Measurements from ENCODE around the gene NFYB. TPM values are rescaled to one million over a fixed set of nuclear protein-coding genes. Genes with fewer than 3 reads are reported as not detected.
"Not testable (repeated sequence)": the region's sequence is repeated elsewhere in the genome, so short reads cannot be mapped to it uniquely, and the experiment has no call there.

NFYB gene
- total RNA-seq, 1 experiment from 2014 or later: 36.9 TPM

DNA sequence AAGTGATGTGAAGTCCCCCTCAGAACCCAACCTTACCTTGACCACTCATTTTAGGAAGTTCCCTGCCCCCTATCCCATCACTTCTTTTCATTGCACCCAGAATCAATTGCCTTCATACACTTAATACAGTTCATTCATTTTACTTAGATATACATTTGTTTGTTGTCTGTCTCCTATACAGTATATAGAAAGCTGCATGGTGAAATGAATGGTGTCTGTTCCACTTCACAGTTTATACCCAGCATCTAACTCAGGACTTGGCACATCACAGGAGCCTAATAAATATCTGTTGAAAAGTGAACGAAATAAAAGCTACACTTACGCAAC is 39.3 kb upstream of the NFYB start:
- Mint-ChIP-seq H3K4me3 (ENCODE audit: unreplicated experiment) (no peak overlapping the region), H3K9me3 (ENCODE audit: unreplicated experiment) (no peaks in the 10 kb centered on the region), H3K4me1 (ENCODE audit: low read depth, unreplicated experiment) (no peaks in the 10 kb centered on the region), H3K36me3 (ENCODE audit: insufficient read depth, unreplicated experiment) (no peaks in the 10 kb centered on the region), H3K27me3 (ENCODE audit: insufficient read depth, unreplicated experiment) (no peaks in the 10 kb centered on the region), H3K27ac (ENCODE audit: unreplicated experiment) (no peak overlapping the region)
- BruUV-seq (replicated peaks): no TSS peak
- POLR2A ChIA-PET: no interaction called here
- no peaks in the 10 kb centered on the region; the same call in 1 of the 2 replicates for H3K4me1 ChIP-seq
- intact Hi-C loops (cut with micrococcal nuclease; ENCODE audit: unreplicated experiment): no loop called here
- CTCF ChIA-PET: no interaction called here
- H3K27me3 ChIP-seq (replicated peaks; ENCODE audit: control insufficient read depth, insufficient read depth, low read length): no peaks in the 10 kb centered on the region
- TF ChIP-seq, protein P1, sequence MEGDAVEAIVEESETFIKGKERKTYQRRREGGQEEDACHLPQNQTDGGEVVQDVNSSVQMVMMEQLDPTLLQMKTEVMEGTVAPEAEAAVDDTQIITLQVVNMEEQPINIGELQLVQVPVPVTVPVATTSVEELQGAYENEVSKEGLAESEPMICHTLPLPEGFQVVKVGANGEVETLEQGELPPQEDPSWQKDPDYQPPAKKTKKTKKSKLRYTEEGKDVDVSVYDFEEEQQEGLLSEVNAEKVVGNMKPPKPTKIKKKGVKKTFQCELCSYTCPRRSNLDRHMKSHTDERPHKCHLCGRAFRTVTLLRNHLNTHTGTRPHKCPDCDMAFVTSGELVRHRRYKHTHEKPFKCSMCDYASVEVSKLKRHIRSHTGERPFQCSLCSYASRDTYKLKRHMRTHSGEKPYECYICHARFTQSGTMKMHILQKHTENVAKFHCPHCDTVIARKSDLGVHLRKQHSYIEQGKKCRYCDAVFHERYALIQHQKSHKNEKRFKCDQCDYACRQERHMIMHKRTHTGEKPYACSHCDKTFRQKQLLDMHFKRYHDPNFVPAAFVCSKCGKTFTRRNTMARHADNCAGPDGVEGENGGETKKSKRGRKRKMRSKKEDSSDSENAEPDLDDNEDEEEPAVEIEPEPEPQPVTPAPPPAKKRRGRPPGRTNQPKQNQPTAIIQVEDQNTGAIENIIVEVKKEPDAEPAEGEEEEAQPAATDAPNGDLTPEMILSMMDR (IDR thresholded peaks at IDR 0.05; ENCODE audit: insufficient read depth in 1 of 2, low read depth in 1 of 2, low read length in 1 of 2, severe bottlenecking in 1 of 2, unreplicated experiment in 1 of 2): no peak
- H3K9me3 ChIP-seq: no peaks in the 10 kb centered on the region
- H3K4me3 ChIP-seq (ENCODE audit: low read depth, low read length): no peak overlapping the region
- DNase-seq: no peak
- H3K36me3 ChIP-seq (ENCODE audit: control insufficient read depth, insufficient read depth, low read length): no peaks in the 10 kb centered on the region

DNA sequence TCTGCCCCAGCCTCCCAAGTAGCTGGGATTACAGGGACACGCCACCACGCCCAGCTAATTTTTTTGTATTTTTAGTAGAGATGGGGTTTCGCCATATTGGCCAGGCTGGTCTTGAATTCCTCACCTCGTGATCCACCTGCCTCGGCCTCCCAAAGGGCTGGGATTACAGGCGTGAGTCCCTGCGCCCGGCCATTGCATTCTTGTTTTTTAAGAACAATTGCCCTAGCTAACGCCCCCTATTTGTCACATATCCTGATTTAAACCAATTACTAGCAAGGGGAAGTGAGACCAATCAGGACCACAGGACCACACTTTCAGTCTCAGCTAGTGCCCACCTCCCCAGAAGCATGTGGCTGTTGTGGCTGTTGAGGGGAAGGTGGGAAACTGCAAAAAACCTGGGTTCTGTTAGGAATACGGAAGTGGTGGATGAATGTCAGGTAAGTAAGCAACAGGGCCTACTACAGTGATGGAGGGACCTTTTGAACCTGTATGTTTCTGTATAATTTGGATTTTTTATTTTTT is 37.8 kb upstream of the NFYB start:
- BruUV-seq (replicated peaks): no TSS peak
- ChIA-PET CTCF (no interaction called here), POLR2A (no interaction called here)
- Histone ChIP-seq H3K4me1 (no peaks in the 10 kb centered on the region; the same call in 1 of the 2 replicates), H3K36me3 (ENCODE audit: control insufficient read depth, insufficient read depth, low read length) (no peaks in the 10 kb centered on the region), H3K9me3 (no peaks in the 10 kb centered on the region), H3K4me3 (ENCODE audit: low read depth, low read length) (no peak overlapping the region), H3K27me3 (replicated peaks; ENCODE audit: control insufficient read depth, insufficient read depth, low read length) (no peaks in the 10 kb centered on the region)
- Mint-ChIP-seq H3K36me3 (ENCODE audit: insufficient read depth, unreplicated experiment) (no peaks in the 10 kb centered on the region), H3K4me1 (ENCODE audit: low read depth, unreplicated experiment) (no peaks in the 10 kb centered on the region), H3K4me3 (ENCODE audit: unreplicated experiment) (no peak overlapping the region), H3K27me3 (ENCODE audit: insufficient read depth, unreplicated experiment) (no peaks in the 10 kb centered on the region), H3K27ac (ENCODE audit: unreplicated experiment) (no peak overlapping the region), H3K9me3 (ENCODE audit: unreplicated experiment) (no peaks in the 10 kb centered on the region)
- intact Hi-C loops (cut with micrococcal nuclease; ENCODE audit: unreplicated experiment): no loop called here
- DNase-seq: no peak
- TF ChIP-seq, protein P1 (IDR thresholded peaks at IDR 0.05; ENCODE audit: insufficient read depth in 1 of 2, low read depth in 1 of 2, low read length in 1 of 2, severe bottlenecking in 1 of 2, unreplicated experiment in 1 of 2): no peak

DNA sequence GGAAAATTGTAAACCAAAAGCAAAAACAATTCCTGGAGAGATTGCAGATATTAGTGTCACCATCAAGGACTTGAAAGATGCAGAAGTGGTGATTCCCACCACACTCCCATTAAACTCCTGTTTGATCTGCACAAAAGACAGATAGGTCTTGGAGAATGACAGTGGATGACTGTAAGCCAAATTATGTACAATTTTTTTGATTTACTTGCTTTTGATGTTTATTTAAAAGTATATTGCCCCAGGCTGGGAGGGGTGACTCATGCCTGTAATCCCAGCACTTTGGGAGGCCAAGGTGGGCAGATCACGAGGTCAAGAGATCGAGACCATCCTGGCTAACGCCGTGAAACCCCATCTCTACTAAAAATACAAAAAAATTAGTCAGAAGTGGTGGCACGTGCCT is 35.8 kb upstream of the NFYB start:
- H3K27ac Mint-ChIP-seq (ENCODE audit: unreplicated experiment); H3K4me1 Mint-ChIP-seq (ENCODE audit: low read depth, unreplicated experiment); H3K36me3 Mint-ChIP-seq (ENCODE audit: insufficient read depth, unreplicated experiment); H3K4me3 ChIP-seq (ENCODE audit: low read depth, low read length); CTCF ChIA-PET; H3K9me3 Mint-ChIP-seq (ENCODE audit: unreplicated experiment); H3K27me3 Mint-ChIP-seq (ENCODE audit: insufficient read depth, unreplicated experiment); H3K4me1 ChIP-seq; BruUV-seq (replicated peaks); H3K27me3 ChIP-seq (replicated peaks; ENCODE audit: control insufficient read depth, insufficient read depth, low read length); POLR2A ChIA-PET; H3K9me3 ChIP-seq; DNase-seq; intact Hi-C loops (cut with micrococcal nuclease; ENCODE audit: unreplicated experiment); H3K36me3 ChIP-seq (ENCODE audit: control insufficient read depth, insufficient read depth, low read length); H3K4me3 Mint-ChIP-seq (ENCODE audit: unreplicated experiment): not testable (repeated sequence)

DNA sequence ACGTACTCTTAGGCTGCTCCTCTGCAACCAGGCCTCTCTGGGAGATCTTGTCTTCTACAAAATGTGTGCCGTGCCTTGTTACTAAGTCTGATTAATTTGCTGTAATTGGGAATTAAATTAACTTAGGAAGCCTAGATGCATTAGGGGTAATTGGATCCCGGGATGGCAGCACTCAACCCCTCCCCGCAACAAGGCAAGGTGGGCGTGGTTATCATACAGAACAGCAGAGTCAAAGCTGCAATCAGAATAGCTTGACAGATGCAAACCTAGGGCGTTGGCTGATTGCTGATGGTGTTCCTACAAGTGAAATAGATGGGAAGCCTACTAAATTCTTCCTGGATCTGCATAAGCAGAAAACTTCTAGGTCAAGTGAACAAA is 34.5 kb upstream of the NFYB start:
- no peak for DNase-seq
- TF ChIP-seq, protein P1 (IDR thresholded peaks at IDR 0.05; ENCODE audit: insufficient read depth in 1 of 2, low read depth in 1 of 2, low read length in 1 of 2, severe bottlenecking in 1 of 2, unreplicated experiment in 1 of 2): no peak
- Histone ChIP-seq H3K4me1 (no peaks in the 10 kb centered on the region), H3K4me3 (ENCODE audit: low read depth, low read length) (no peak overlapping the region), H3K36me3 (ENCODE audit: control insufficient read depth, insufficient read depth, low read length) (no peaks in the 10 kb centered on the region), H3K9me3 (no peaks in the 10 kb centered on the region), H3K27me3 (replicated peaks; ENCODE audit: control insufficient read depth, insufficient read depth, low read length) (no peaks in the 10 kb centered on the region)
- BruUV-seq (replicated peaks): no TSS peak
- H3K9me3 Mint-ChIP-seq (ENCODE audit: unreplicated experiment): no peaks in the 10 kb centered on the region
- H3K27me3 Mint-ChIP-seq (ENCODE audit: insufficient read depth, unreplicated experiment): no peaks in the 10 kb centered on the region
- no peak overlapping the region for H3K27ac Mint-ChIP-seq (ENCODE audit: unreplicated experiment)
- H3K4me1 Mint-ChIP-seq (ENCODE audit: low read depth, unreplicated experiment): no peaks in the 10 kb centered on the region
- POLR2A ChIA-PET: no interaction called here
- CTCF ChIA-PET: no interaction called here
- intact Hi-C loops (cut with micrococcal nuclease; ENCODE audit: unreplicated experiment): no loop called here
- H3K4me3 Mint-ChIP-seq (ENCODE audit: unreplicated experiment): no peak overlapping the region
- H3K36me3 Mint-ChIP-seq (ENCODE audit: insufficient read depth, unreplicated experiment): no peaks in the 10 kb centered on the region
